A549 (cell line): ENCODE data around the gene TUBA4A. TPM values are rescaled to one million over a fixed set of nuclear protein-coding genes. Genes with fewer than 3 reads are reported as not detected.

Source experiments
- ATAC-seq, 2 experiments: fragments of 200-7000 bp in 1 of 2; fragments of >200 bp in 1 of 2; cut with Nextera tagmentation in 1 of 2; cut with Tn5 transposase in 1 of 2; 3 replicates each; pipeline versions ENCODE4 v1.8.0 to v1.9.1; 2018 to 2020; ENCODE audit warnings: mild to moderate bottlenecking in 1 of 2, moderate library complexity in 1 of 2
- CTCF ChIA-PET: fragments of 300-600 bp; sonication (Branson Sonifier 250); formaldehyde crosslinking; extraction: SDS; loops from one replicate; lab custom pipeline; 2021; ENCODE audit warnings: antibody characterized with exemption, inconsistent platforms; lab: Yijun Ruan, JAX
- POLR2A ChIA-PET: fragments of 350-600 bp; formaldehyde crosslinking; extraction: SDS; loops from one replicate; lab custom pipeline; 2021; ENCODE audit warnings: antibody characterized with exemption, inconsistent platforms; lab: Yijun Ruan, JAX
- DNase-seq, 2 experiments: peaks; one replicate each; pipeline versions ENCODE4 v3.0.0 to v3.0.0-alpha.2; 2011 to 2016; ENCODE audit warnings: low read depth in 1 of 2, low spot score in 1 of 2
- FAIRE-seq: peaks from 2 replicates; lab custom pipeline; 2011; peaks lifted over from hg19 to GRCh38; lab: Jason Lieb, UNC
- H3K27ac ChIP-seq, 2 experiments: fragments of >200 bp; sonication (Bioruptor Twin); formaldehyde crosslinking; 3 replicates each; pipeline ENCODE4 v1.5.1; 2016 to 2017
- H3K4me1 ChIP-seq: fragments of >200 bp; sonication (Bioruptor Twin); formaldehyde crosslinking; 3 replicates; pipeline ENCODE4 v1.6.1; 2016
- H3K4me2 ChIP-seq: fragments of >200 bp; sonication (Bioruptor Twin); formaldehyde crosslinking; 3 replicates; pipeline ENCODE4 v1.6.1; 2016
- H3K4me3 ChIP-seq: fragments of >200 bp; sonication (Bioruptor Twin); formaldehyde crosslinking; 3 replicates; pipeline ENCODE4 v1.5.1; 2016
- H3K9me3 ChIP-seq: fragments of >200 bp; sonication (Bioruptor Twin); formaldehyde crosslinking; 3 replicates; pipeline ENCODE4 v1.6.1; 2016
- CBX8 ChIP-seq: fragments of 200-600 bp; sonication (generic); IDR thresholded peaks from 2 replicates; pipeline ENCODE4 v1.6.1; 2016
- CEBPB ChIP-seq, 2 experiments: fragments of >200 bp in 1 of 2; sonication (Bioruptor Twin) in 1 of 2; formaldehyde crosslinking in 1 of 2; IDR thresholded peaks; 2 replicates each; pipeline ENCODE4 v1.6.1; 2012 to 2016
- CHD4 ChIP-seq: fragments of 200-600 bp; sonication (generic); IDR thresholded peaks from 2 replicates; pipeline ENCODE4 v1.6.1; 2016; ENCODE audit warnings: antibody characterized with exemption, mild to moderate bottlenecking, borderline replicate concordance
- EHF ChIP-seq: fragments of 250-450 bp; sonication (Bioruptor Pico); IDR thresholded peaks from 2 replicates; pipeline ENCODE4 v1.5.0; 2020; ENCODE audit warnings: mild to moderate bottlenecking
- EP300 ChIP-seq, 2 experiments: fragments of >200 bp; sonication (Bioruptor Twin); formaldehyde crosslinking; IDR thresholded peaks; 2 replicates in 1 of 2; 3 replicates in 1 of 2; pipeline ENCODE4 v1.6.1; 2016 to 2017
- FOSB ChIP-seq: fragments of 250-450 bp; sonication (Bioruptor Pico); IDR thresholded peaks from 2 replicates; pipeline ENCODE4 v1.5.0; 2020; ENCODE audit warnings: mild to moderate bottlenecking, moderate library complexity
- FOSL2 ChIP-seq, 2 experiments: fragments of 450-650 bp in 1 of 2; fragments of >200 bp in 1 of 2; sonication (Bioruptor Twin) in 1 of 2; formaldehyde crosslinking; IDR thresholded peaks; 2 replicates each; pipeline versions ENCODE4 v1.5.0 to v1.6.1; 2016 to 2020; ENCODE audit warnings: mild to moderate bottlenecking in 1 of 2, moderate library complexity in 1 of 2
- GATA3 ChIP-seq: IDR thresholded peaks from 2 replicates; pipeline ENCODE4 v1.6.1; 2012; ENCODE audit warnings: borderline replicate concordance
- HOXA7 ChIP-seq: fragments of 250-450 bp; sonication (Bioruptor Pico); IDR thresholded peaks from 2 replicates; pipeline ENCODE4 v1.5.0; 2020; ENCODE audit warnings: mild to moderate bottlenecking, moderate library complexity
- HOXB13 ChIP-seq: fragments of 250-450 bp; sonication (Bioruptor Pico); IDR thresholded peaks from 2 replicates; pipeline ENCODE4 v1.5.0; 2020; ENCODE audit warnings: low read depth, mild to moderate bottlenecking, moderate library complexity
- JUN ChIP-seq, 2 experiments: fragments of >200 bp; sonication (Bioruptor Twin); formaldehyde crosslinking; IDR thresholded peaks; 2 replicates in 1 of 2; 3 replicates in 1 of 2; pipeline ENCODE4 v1.6.1; 2016 to 2017
- JUNB ChIP-seq: fragments of >200 bp; sonication (Bioruptor Twin); formaldehyde crosslinking; IDR thresholded peaks from 2 replicates; pipeline ENCODE4 v1.6.1; 2016
- KDM5A ChIP-seq: fragments of 200-600 bp; sonication (generic); IDR thresholded peaks from 2 replicates; pipeline ENCODE4 v1.6.1; 2016; ENCODE audit warnings: antibody characterized with exemption, mild to moderate bottlenecking
- MYC ChIP-seq: IDR thresholded peaks from 2 replicates; pipeline ENCODE4 v1.6.1; 2012; ENCODE audit warnings: mild to moderate bottlenecking, inconsistent platforms, low read length, improper control_type of control experiment, borderline replicate concordance
- NR3C1 ChIP-seq: fragments of >200 bp; sonication (Bioruptor Twin); formaldehyde crosslinking; IDR thresholded peaks from 3 replicates; pipeline ENCODE4 v1.6.1; 2017
- RARB ChIP-seq: fragments of 250-450 bp; sonication (Bioruptor Pico); IDR thresholded peaks from 2 replicates; pipeline ENCODE4 v1.8.0; 2021; ENCODE audit warnings: mild to moderate bottlenecking, moderate library complexity
- RCOR1 ChIP-seq: fragments of 150-350 bp; IDR thresholded peaks from 2 replicates; pipeline ENCODE4 v1.6.1; 2014; ENCODE audit warnings: antibody characterized with exemption, low read length, low read depth
- RFX5 ChIP-seq: fragments of 450-650 bp; IDR thresholded peaks from 2 replicates; pipeline ENCODE4 v1.7.1; 2014; ENCODE audit warnings: antibody characterized with exemption, mild to moderate bottlenecking, moderate library complexity
- RNF2 ChIP-seq: fragments of 200-600 bp; sonication (generic); IDR thresholded peaks from 2 replicates; pipeline ENCODE4 v1.6.1; 2016; ENCODE audit warnings: low read depth, mild to moderate bottlenecking, antibody characterized with exemption, moderate library complexity, borderline replicate concordance
- SMC3 ChIP-seq: fragments of >200 bp; sonication (Bioruptor Twin); formaldehyde crosslinking; IDR thresholded peaks from 3 replicates; pipeline ENCODE4 v1.6.1; 2018; ENCODE audit warnings: inconsistent platforms
- WGBS: methylation state at CpG from one replicate; pipeline ENCODE4 v1.1.6; 2017; ENCODE audit errors: missing lambda C conversion rate; 5-methylcytosine and 5-hydroxymethylcytosine counted together
- polyA plus RNA-seq, 4 experiments: library from polyadenylated mRNA; depleted of rRNA in 3 of 4; stranded (reverse); fragments of >200 nt; fragmentation: RNase III in 1 of 4; extraction: RNeasy Plus Mini Kit Qiagen cat#74134 plus additional on column Dnase treatment in 1 of 4; gene quantifications; 2 replicates in 3 of 4; 3 replicates in 1 of 4; pipeline ENCODE4 v1.2.3, GENCODE V29; 2011 to 2017
- TF ChIP-seq, protein P1 (sequence below): IDR thresholded peaks from 2 replicates; pipeline ENCODE4 v1.6.1; 2012
- TF ChIP-seq, protein P2 (sequence below): IDR thresholded peaks from 2 replicates; pipeline ENCODE4 v1.6.1; 2012
- TF ChIP-seq, protein P3 (sequence below): fragments of 200-600 bp; sonication (generic); IDR thresholded peaks from 2 replicates; pipeline ENCODE4 v1.6.1; 2016; ENCODE audit warnings: antibody characterized with exemption, mild to moderate bottlenecking, moderate library complexity
- TF ChIP-seq, protein P4 (sequence below): fragments of >200 bp; sonication (Bioruptor Twin); formaldehyde crosslinking; IDR thresholded peaks from 3 replicates; pipeline ENCODE4 v1.6.1; 2016
- TF ChIP-seq, protein P5 (sequence below): fragments of >200 bp; sonication (Bioruptor Twin); formaldehyde crosslinking; IDR thresholded peaks from 3 replicates; pipeline ENCODE4 v1.5.1; 2016

Gene TUBA4A
- polyA plus RNA-seq, 2 of the 4 experiments (the other 2 are of a cell fraction): 222 to 450 TPM

DNA sequence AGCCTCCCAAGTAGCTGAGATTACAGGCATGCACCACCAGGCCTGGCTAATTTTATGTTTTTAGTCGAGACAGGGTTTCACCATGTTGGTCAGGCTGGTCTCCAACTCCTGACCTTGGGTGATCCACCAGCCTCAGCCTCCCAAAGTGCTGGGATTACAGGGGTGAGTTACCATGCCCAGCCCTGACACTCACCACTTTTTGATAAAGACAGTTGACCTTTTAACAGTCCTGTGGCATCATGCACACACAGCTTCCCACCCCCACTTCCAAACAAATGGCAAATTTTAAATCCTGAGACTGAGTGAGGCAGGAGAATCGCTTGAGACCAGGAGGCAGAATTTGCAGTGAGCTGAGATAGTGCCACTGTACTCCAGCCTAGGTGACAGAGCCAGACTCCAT, 19.3 kb upstream of the TUBA4A start:
- WGBS: 22% methylated on average over 2 of the region's 2 CpGs
- peaks cover 75% of the 10 kb centered on the region for H3K4me1 ChIP-seq
- peak overlapping the region; percentile 96 to 99 for H3K27ac ChIP-seq
- DNase-seq (peak in 1 of 2 experiments; percentile 85), FAIRE-seq (no peak), ATAC-seq (peak in 1 of 2 experiments; percentile 18; a peak in 2 of 6 replicates)
- ChIA-PET CTCF (interaction anchor here (0.6 to 16.2 kb wide), 6 partner anchors 12 to 93 kb away, joined by 3 to 540 read pairs (median 8); partner anchors contain the start of genes GLB1L, STK16, TUBA4A and TUBA4B), POLR2A (interaction anchor here (0.7 to 2.8 kb wide), 6 partner anchors 8 to 55 kb away, joined by 3 to 65 read pairs (median 16); partner anchors contain the start of genes ABCB6, GLB1L, STK16 and TUBA4A)
- H3K4me2 ChIP-seq: peak overlapping the region; percentile 95
- 0 out of 4 replicates have a peak, but pooled peaks of 1 of the 2 experiments have one; percentile 28 for TF ChIP-seq CEBPB (IDR thresholded peaks at IDR 0.05)
- TF ChIP-seq MYC: no peak
- no peak for TF ChIP-seq HOXB13 (CRISPR knock-in tag)
- TF ChIP-seq GATA3: peak; percentile 76; the same call in 1 of the 2 replicates
- TF ChIP-seq JUNB: peak; percentile 52
- peak in 1 of 2 experiments; percentile 38; a peak in 2 of 5 replicates for TF ChIP-seq JUN (IDR thresholded peaks at IDR 0.05)
- TF ChIP-seq NR3C1: no peak
- TF ChIP-seq, protein P1, sequence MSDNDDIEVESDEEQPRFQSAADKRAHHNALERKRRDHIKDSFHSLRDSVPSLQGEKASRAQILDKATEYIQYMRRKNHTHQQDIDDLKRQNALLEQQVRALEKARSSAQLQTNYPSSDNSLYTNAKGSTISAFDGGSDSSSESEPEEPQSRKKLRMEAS: peak; percentile 72; the same call in 1 of the 2 replicates
- TF ChIP-seq, protein P2, sequence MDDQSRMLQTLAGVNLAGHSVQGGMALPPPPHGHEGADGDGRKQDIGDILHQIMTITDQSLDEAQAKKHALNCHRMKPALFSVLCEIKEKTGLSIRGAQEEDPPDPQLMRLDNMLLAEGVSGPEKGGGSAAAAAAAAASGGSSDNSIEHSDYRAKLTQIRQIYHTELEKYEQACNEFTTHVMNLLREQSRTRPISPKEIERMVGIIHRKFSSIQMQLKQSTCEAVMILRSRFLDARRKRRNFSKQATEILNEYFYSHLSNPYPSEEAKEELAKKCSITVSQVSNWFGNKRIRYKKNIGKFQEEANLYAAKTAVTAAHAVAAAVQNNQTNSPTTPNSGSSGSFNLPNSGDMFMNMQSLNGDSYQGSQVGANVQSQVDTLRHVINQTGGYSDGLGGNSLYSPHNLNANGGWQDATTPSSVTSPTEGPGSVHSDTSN: no peak
- no peak for TF ChIP-seq CHD4
- TF ChIP-seq EP300 (IDR thresholded peaks at IDR 0.05): peak; percentile 25 to 59; a peak in 2 of 5 replicates
- peak; percentile 65 for TF ChIP-seq FOSL2 (IDR thresholded peaks at IDR 0.05)
- peak; percentile 95 for TF ChIP-seq FOSL2 (CRISPR knock-in tag; IDR thresholded peaks at IDR 0.05)
- no peaks in the 10 kb centered on the region for H3K9me3 ChIP-seq
- no peak overlapping the region for H3K4me3 ChIP-seq

DNA sequence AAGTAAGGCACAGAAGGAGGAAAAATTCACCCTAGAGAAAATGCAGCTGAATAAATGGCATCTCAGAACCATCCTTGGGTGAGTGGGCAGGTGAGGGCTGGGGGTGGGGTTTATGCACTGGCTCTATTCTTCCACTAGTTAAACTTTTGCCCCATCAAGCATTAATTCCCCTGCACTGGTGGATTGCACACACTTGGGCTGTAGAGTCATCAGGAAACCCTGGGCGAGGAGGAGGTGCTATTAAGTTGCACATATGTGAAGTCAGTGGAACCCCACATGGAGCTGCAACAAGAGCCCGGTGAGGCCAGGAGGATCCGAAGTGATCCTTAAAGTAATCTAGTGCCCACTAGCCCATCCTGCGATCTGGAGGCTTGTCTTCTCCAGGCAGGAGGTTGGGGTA, 18.6 kb upstream of the TUBA4A start:
- Histone ChIP-seq H3K4me3 (no peak overlapping the region), H3K4me2 (peak overlapping the region; percentile 95), H3K27ac (peak overlapping the region; percentile 96 to 99), H3K4me1 (peaks cover 69% of the 10 kb centered on the region), H3K9me3 (no peaks in the 10 kb centered on the region)
- TF ChIP-seq HOXA7: no peak
- no peak for TF ChIP-seq JUN (IDR thresholded peaks at IDR 0.05)
- no peak for TF ChIP-seq RFX5
- no peak for TF ChIP-seq SMC3
- TF ChIP-seq NR3C1: no peak
- TF ChIP-seq, protein P3, sequence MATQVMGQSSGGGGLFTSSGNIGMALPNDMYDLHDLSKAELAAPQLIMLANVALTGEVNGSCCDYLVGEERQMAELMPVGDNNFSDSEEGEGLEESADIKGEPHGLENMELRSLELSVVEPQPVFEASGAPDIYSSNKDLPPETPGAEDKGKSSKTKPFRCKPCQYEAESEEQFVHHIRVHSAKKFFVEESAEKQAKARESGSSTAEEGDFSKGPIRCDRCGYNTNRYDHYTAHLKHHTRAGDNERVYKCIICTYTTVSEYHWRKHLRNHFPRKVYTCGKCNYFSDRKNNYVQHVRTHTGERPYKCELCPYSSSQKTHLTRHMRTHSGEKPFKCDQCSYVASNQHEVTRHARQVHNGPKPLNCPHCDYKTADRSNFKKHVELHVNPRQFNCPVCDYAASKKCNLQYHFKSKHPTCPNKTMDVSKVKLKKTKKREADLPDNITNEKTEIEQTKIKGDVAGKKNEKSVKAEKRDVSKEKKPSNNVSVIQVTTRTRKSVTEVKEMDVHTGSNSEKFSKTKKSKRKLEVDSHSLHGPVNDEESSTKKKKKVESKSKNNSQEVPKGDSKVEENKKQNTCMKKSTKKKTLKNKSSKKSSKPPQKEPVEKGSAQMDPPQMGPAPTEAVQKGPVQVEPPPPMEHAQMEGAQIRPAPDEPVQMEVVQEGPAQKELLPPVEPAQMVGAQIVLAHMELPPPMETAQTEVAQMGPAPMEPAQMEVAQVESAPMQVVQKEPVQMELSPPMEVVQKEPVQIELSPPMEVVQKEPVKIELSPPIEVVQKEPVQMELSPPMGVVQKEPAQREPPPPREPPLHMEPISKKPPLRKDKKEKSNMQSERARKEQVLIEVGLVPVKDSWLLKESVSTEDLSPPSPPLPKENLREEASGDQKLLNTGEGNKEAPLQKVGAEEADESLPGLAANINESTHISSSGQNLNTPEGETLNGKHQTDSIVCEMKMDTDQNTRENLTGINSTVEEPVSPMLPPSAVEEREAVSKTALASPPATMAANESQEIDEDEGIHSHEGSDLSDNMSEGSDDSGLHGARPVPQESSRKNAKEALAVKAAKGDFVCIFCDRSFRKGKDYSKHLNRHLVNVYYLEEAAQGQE: no peak
- TF ChIP-seq CBX8: no peak
- no peak for TF ChIP-seq FOSB (CRISPR knock-in tag)
- TF ChIP-seq, protein P4, sequence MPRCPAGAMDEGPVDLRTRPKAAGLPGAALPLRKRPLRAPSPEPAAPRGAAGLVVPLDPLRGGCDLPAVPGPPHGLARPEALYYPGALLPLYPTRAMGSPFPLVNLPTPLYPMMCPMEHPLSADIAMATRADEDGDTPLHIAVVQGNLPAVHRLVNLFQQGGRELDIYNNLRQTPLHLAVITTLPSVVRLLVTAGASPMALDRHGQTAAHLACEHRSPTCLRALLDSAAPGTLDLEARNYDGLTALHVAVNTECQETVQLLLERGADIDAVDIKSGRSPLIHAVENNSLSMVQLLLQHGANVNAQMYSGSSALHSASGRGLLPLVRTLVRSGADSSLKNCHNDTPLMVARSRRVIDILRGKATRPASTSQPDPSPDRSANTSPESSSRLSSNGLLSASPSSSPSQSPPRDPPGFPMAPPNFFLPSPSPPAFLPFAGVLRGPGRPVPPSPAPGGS: no peak
- TF ChIP-seq, protein P5, sequence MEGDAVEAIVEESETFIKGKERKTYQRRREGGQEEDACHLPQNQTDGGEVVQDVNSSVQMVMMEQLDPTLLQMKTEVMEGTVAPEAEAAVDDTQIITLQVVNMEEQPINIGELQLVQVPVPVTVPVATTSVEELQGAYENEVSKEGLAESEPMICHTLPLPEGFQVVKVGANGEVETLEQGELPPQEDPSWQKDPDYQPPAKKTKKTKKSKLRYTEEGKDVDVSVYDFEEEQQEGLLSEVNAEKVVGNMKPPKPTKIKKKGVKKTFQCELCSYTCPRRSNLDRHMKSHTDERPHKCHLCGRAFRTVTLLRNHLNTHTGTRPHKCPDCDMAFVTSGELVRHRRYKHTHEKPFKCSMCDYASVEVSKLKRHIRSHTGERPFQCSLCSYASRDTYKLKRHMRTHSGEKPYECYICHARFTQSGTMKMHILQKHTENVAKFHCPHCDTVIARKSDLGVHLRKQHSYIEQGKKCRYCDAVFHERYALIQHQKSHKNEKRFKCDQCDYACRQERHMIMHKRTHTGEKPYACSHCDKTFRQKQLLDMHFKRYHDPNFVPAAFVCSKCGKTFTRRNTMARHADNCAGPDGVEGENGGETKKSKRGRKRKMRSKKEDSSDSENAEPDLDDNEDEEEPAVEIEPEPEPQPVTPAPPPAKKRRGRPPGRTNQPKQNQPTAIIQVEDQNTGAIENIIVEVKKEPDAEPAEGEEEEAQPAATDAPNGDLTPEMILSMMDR: no peak
- TF ChIP-seq, protein P2: no peak
- no peak for TF ChIP-seq JUNB
- no peak for TF ChIP-seq RARB (CRISPR knock-in tag)
- TF ChIP-seq RNF2: no peak
- no peak for TF ChIP-seq EHF (CRISPR knock-in tag)
- no peak for TF ChIP-seq RCOR1
- TF ChIP-seq KDM5A: no peak
- ChIA-PET CTCF (interaction anchor here (0.9 to 16.2 kb wide), 3 partner anchors 11 to 23 kb away, joined by 3 to 540 read pairs (median 214); partner anchors contain the start of genes TUBA4A and TUBA4B), POLR2A (interaction anchor here (0.7 to 2.8 kb wide), 4 partner anchors 19 to 54 kb away, joined by 7 to 65 read pairs (median 26); partner anchors contain the start of genes ABCB6, TUBA4A and TUBA4B)
- FAIRE-seq: no peak
- ATAC-seq: no peak
- peak in 1 of 2 experiments; percentile 35 for DNase-seq
- 86% methylated on average over 4 of the region's 4 CpGs for WGBS
